ENCODE data around the gene NDC80.

The NDC80 gene

DNA sequence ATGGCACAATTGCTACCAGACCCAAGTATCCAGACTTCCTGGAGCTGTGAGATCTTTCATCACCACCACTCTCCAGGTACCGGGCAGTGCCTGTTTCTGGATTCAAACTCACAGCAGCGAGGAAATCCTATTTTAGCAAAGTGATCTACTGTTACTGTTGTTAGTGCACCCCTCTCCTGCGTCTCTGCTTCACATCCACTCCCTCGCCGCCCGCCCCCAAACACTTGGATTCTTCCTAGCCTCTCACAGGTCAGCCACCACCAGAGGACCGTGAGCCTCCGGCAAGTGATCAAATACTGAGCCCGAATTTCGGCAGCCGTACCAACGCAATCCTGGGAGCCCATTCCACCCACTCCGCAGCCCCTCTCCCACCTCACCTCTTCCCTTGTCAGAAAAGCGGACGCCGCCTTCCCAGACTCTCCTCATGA lies 571 bp upstream of the NDC80 start:
- Histone ChIP-seq H2BK12ac (ENCODE audit: low read length in 2 of 2) (no peak overlapping the region), H3K4me2 (ENCODE audit: low read length, poor library complexity, severe bottlenecking) (peak overlapping the region; percentile 40), H3K27me3 (ENCODE audit: control insufficient read depth in 1 of 2, insufficient read depth in 1 of 2, low read length in 2 of 2) (no peaks in the 10 kb centered on the region), H3K9me3 (ENCODE audit: control insufficient read depth, low read length) (no peaks in the 10 kb centered on the region), H3K27ac (ENCODE audit: low read length, poor library complexity, severe bottlenecking) (peak overlapping the region; percentile 99), H2BK5ac (ENCODE audit: low read depth, low read length, poor library complexity, severe bottlenecking) (peak overlapping the region; percentile 95), H3K4me3 (ENCODE audit: insufficient read depth in 1 of 2, low read depth in 1 of 2, low read length in 2 of 2) (peak overlapping the region; percentile 84 to 99), H3K4ac (ENCODE audit: low read depth in 1 of 2, low read length in 2 of 2) (peak overlapping the region; percentile 68 to 91), H4K91ac (ENCODE audit: low read length) (no peak overlapping the region), H3K79me1 (replicated peaks; ENCODE audit: low read length, poor library complexity, severe bottlenecking) (peaks cover 24% of the 10 kb centered on the region), H3K36me3 (ENCODE audit: control insufficient read depth in 1 of 2, insufficient read depth in 2 of 2, low read depth in 1 of 2, low read length in 2 of 2) (peaks cover 0 to 6% of the 10 kb centered on the region in 2 experiments), H2BK120ac (ENCODE audit: low read depth, low read length) (no peak overlapping the region), H3K18ac (ENCODE audit: low read depth in 1 of 2, low read length in 2 of 2) (peak overlapping the region; percentile 4 to 100), H4K8ac (ENCODE audit: low read length) (peak overlapping the region; percentile 52), H3K9ac (ENCODE audit: low read length) (peak overlapping the region; percentile 100), H3K4me1 (ENCODE audit: control insufficient read depth, insufficient read depth, low read depth, low read length) (peaks cover 4% of the 10 kb centered on the region), H3K23ac (ENCODE audit: low read length in 2 of 2) (no peak overlapping the region), H2AK5ac (ENCODE audit: low read length, severe bottlenecking) (no peak overlapping the region), H3K14ac (ENCODE audit: low read length in 2 of 2) (no peak overlapping the region), H2AFZ (ENCODE audit: low read depth, low read length) (peak overlapping the region; percentile 42), H2BK15ac (ENCODE audit: low read depth, poor library complexity, severe bottlenecking) (no peak overlapping the region)
- WGBS: under 1% methylated on average over 16 of the region's 16 CpGs
- peak; percentile 83 for DNase-seq

- H3K79me1 ChIP-seq (replicated peaks; ENCODE audit: low read length, poor library complexity, severe bottlenecking): peaks cover 24% of the 10 kb centered on the region
- peak overlapping the region in 1 of 2 experiments; percentile 99 for H3K4me3 ChIP-seq (ENCODE audit: insufficient read depth in 1 of 2, low read depth in 1 of 2, low read length in 2 of 2)
- no peak overlapping the region for H4K91ac ChIP-seq (ENCODE audit: low read length)
- H3K4me2 ChIP-seq (ENCODE audit: low read length, poor library complexity, severe bottlenecking): peak overlapping the region; percentile 88
- DNase-seq: no peak
- H3K4me1 ChIP-seq (ENCODE audit: control insufficient read depth, insufficient read depth, low read depth, low read length): peaks cover 4% of the 10 kb centered on the region
- peak overlapping the region; percentile 82 for H2AFZ ChIP-seq (ENCODE audit: low read depth, low read length)
- H3K9ac ChIP-seq (ENCODE audit: low read length): peak overlapping the region; percentile 100
- H3K23ac ChIP-seq (ENCODE audit: low read length in 2 of 2): no peak overlapping the region
- no peak overlapping the region for H3K14ac ChIP-seq (ENCODE audit: low read length in 2 of 2)
- H3K4ac ChIP-seq (ENCODE audit: low read depth in 1 of 2, low read length in 2 of 2): no peak overlapping the region
- WGBS: 0% methylated on average over 1 of the region's 1 CpG
- peaks cover 0 to under 1% of the 10 kb centered on the region in 2 experiments for H3K36me3 ChIP-seq (ENCODE audit: control insufficient read depth in 1 of 2, insufficient read depth in 2 of 2, low read depth in 1 of 2, low read length in 2 of 2)
- no peak overlapping the region for H3K27ac ChIP-seq (ENCODE audit: low read length, poor library complexity, severe bottlenecking)
- no peaks in the 10 kb centered on the region for H3K9me3 ChIP-seq (ENCODE audit: control insufficient read depth, low read length)
- no peaks in the 10 kb centered on the region for H3K27me3 ChIP-seq (ENCODE audit: control insufficient read depth in 1 of 2, insufficient read depth in 1 of 2, low read length in 2 of 2)
- H2BK5ac ChIP-seq (ENCODE audit: low read depth, low read length, poor library complexity, severe bottlenecking): no peak overlapping the region
- H2BK12ac ChIP-seq (ENCODE audit: low read length in 2 of 2): no peak overlapping the region
- no peak overlapping the region for H2BK120ac ChIP-seq (ENCODE audit: low read depth, low read length)
- no peak overlapping the region for H2AK5ac ChIP-seq (ENCODE audit: low read length, severe bottlenecking)
- no peak overlapping the region for H3K18ac ChIP-seq (ENCODE audit: low read depth in 1 of 2, low read length in 2 of 2)
- no peak overlapping the region for H4K8ac ChIP-seq (ENCODE audit: low read length)
- no peak overlapping the region for H2BK15ac ChIP-seq (ENCODE audit: low read depth, poor library complexity, severe bottlenecking)
Observed at GRCh38 chr18:2572171-2572569, 813 bp downstream of the NDC80 start.

DNA sequence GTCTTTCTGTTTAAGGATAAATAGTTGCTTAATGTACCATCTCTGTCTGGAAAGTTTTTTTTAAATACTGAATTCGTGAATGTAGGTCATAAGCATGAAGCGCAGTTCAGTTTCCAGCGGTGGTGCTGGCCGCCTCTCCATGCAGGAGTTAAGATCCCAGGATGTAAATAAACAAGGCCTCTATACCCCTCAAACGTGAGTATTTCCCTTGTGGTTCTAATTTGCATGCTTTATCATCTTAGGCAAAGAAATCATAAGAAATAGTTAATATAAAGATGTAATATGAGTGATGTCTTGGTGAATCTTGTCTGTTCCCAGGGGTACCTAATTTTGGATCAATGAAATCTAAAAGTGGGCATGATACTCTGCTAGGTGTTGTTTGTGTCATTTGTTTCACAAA lies 1.5 kb downstream of the NDC80 start:
- Histone ChIP-seq H3K27ac (ENCODE audit: low read length, poor library complexity, severe bottlenecking) (no peak overlapping the region), H2AFZ (ENCODE audit: low read depth, low read length) (no peak overlapping the region), H2BK15ac (ENCODE audit: low read depth, poor library complexity, severe bottlenecking) (no peak overlapping the region), H4K91ac (ENCODE audit: low read length) (no peak overlapping the region), H2AK5ac (ENCODE audit: low read length, severe bottlenecking) (no peak overlapping the region), H3K4me2 (ENCODE audit: low read length, poor library complexity, severe bottlenecking) (peak overlapping the region; percentile 58), H3K9ac (ENCODE audit: low read length) (peak overlapping the region; percentile 100), H3K4me3 (ENCODE audit: insufficient read depth in 1 of 2, low read depth in 1 of 2, low read length in 2 of 2) (peak overlapping the region in 1 of 2 experiments; percentile 99), H3K9me3 (ENCODE audit: control insufficient read depth, low read length) (no peaks in the 10 kb centered on the region), H3K4me1 (ENCODE audit: control insufficient read depth, insufficient read depth, low read depth, low read length) (peaks cover 4% of the 10 kb centered on the region), H3K27me3 (ENCODE audit: control insufficient read depth in 1 of 2, insufficient read depth in 1 of 2, low read length in 2 of 2) (no peaks in the 10 kb centered on the region), H2BK12ac (ENCODE audit: low read length in 2 of 2) (no peak overlapping the region), H3K18ac (ENCODE audit: low read depth in 1 of 2, low read length in 2 of 2) (no peak overlapping the region), H4K8ac (ENCODE audit: low read length) (no peak overlapping the region), H3K36me3 (ENCODE audit: control insufficient read depth in 1 of 2, insufficient read depth in 2 of 2, low read depth in 1 of 2, low read length in 2 of 2) (no peaks in the 10 kb centered on the region), H2BK120ac (ENCODE audit: low read depth, low read length) (no peak overlapping the region), H3K4ac (ENCODE audit: low read depth in 1 of 2, low read length in 2 of 2) (no peak overlapping the region), H2BK5ac (ENCODE audit: low read depth, low read length, poor library complexity, severe bottlenecking) (no peak overlapping the region), H3K79me1 (replicated peaks; ENCODE audit: low read length, poor library complexity, severe bottlenecking) (peaks cover 24% of the 10 kb centered on the region), H3K14ac (ENCODE audit: low read length in 2 of 2) (no peak overlapping the region), H3K23ac (ENCODE audit: low read length in 2 of 2) (no peak overlapping the region)
- peak; percentile 28 for DNase-seq
- WGBS: 17% methylated on average over 1 of the region's 5 CpGs

GRCh38 chr18:2573408-2573807 lies 2.1 kb downstream of the NDC80 start:
- H3K4me2 ChIP-seq (ENCODE audit: low read length, poor library complexity, severe bottlenecking): no peak overlapping the region
- H2AK5ac ChIP-seq (ENCODE audit: low read length, severe bottlenecking): no peak overlapping the region
- peaks cover 4% of the 10 kb centered on the region for H3K4me1 ChIP-seq (ENCODE audit: control insufficient read depth, insufficient read depth, low read depth, low read length)
- H2BK15ac ChIP-seq (ENCODE audit: low read depth, poor library complexity, severe bottlenecking): no peak overlapping the region
- no peak overlapping the region for H4K8ac ChIP-seq (ENCODE audit: low read length)
- WGBS: no CpG with 5 or more reads among the region's 2 CpGs
- H3K9me3 ChIP-seq (ENCODE audit: control insufficient read depth, low read length): no peaks in the 10 kb centered on the region
- peaks cover 19% of the 10 kb centered on the region for H3K79me1 ChIP-seq (replicated peaks; ENCODE audit: low read length, poor library complexity, severe bottlenecking)
- DNase-seq: no peak
- no peak overlapping the region for H2BK120ac ChIP-seq (ENCODE audit: low read depth, low read length)
- no peaks in the 10 kb centered on the region for H3K27me3 ChIP-seq (ENCODE audit: control insufficient read depth in 1 of 2, insufficient read depth in 1 of 2, low read length in 2 of 2)
- H3K4me3 ChIP-seq (ENCODE audit: insufficient read depth in 1 of 2, low read depth in 1 of 2, low read length in 2 of 2): peak overlapping the region in 1 of 2 experiments; percentile 99
- H2BK12ac ChIP-seq (ENCODE audit: low read length in 2 of 2): no peak overlapping the region
- H3K23ac ChIP-seq (ENCODE audit: low read length in 2 of 2): no peak overlapping the region
- no peak overlapping the region for H4K91ac ChIP-seq (ENCODE audit: low read length)
- H3K18ac ChIP-seq (ENCODE audit: low read depth in 1 of 2, low read length in 2 of 2): no peak overlapping the region
- peaks cover 0 to under 1% of the 10 kb centered on the region in 2 experiments for H3K36me3 ChIP-seq (ENCODE audit: control insufficient read depth in 1 of 2, insufficient read depth in 2 of 2, low read depth in 1 of 2, low read length in 2 of 2)
- H2AFZ ChIP-seq (ENCODE audit: low read depth, low read length): no peak overlapping the region
- no peak overlapping the region for H3K27ac ChIP-seq (ENCODE audit: low read length, poor library complexity, severe bottlenecking)
- no peak overlapping the region for H2BK5ac ChIP-seq (ENCODE audit: low read depth, low read length, poor library complexity, severe bottlenecking)
- H3K14ac ChIP-seq (ENCODE audit: low read length in 2 of 2): no peak overlapping the region
- H3K4ac ChIP-seq (ENCODE audit: low read depth in 1 of 2, low read length in 2 of 2): no peak overlapping the region
- H3K9ac ChIP-seq (ENCODE audit: low read length): peak overlapping the region; percentile 100
